Measurements from ENCODE around the gene PCGF1. TPM values are rescaled to one million over a fixed set of nuclear protein-coding genes. Genes with fewer than 3 reads are reported as not detected.

PCGF1 gene
- total and polyA plus RNA-seq, 9 of the 15 experiments (the other 6 are each of a cell fraction or from before 2014, with no cell fraction given) = 20.3 to 45.7 (median 29.3) TPM

GRCh38 chr2:74502720-74503505 is 4.6 kb downstream of the PCGF1 start (continued):
- no peak for TF ChIP-seq ETS2 (tag; IDR thresholded peaks at IDR 0.05; ENCODE audit: borderline replicate concordance, poor library complexity, severe bottlenecking)
- no peak; the same call in 1 of the 2 replicates for TF ChIP-seq GATAD2A (IDR thresholded peaks at IDR 0.05)
- TF ChIP-seq NR4A1 (CRISPR knock-in tag; IDR thresholded peaks at IDR 0.05) = no peak
- no peak for TF ChIP-seq NR4A1 (tag; IDR thresholded peaks at IDR 0.05)
- TF ChIP-seq BCOR (IDR thresholded peaks at IDR 0.05) = peak; percentile 67
- TF ChIP-seq ZSCAN32 (CRISPR knock-in tag; IDR thresholded peaks at IDR 0.05) = no peak
- TF ChIP-seq MBD1 (CRISPR knock-in tag; IDR thresholded peaks at IDR 0.05) = no peak
- no peak for TF ChIP-seq ZNF778 (CRISPR knock-in tag; IDR thresholded peaks at IDR 0.05)
- TF ChIP-seq TGIF2 (CRISPR knock-in tag; IDR thresholded peaks at IDR 0.05) = peak; percentile 47; the same call in 1 of the 2 replicates
- TF ChIP-seq, protein P1, sequence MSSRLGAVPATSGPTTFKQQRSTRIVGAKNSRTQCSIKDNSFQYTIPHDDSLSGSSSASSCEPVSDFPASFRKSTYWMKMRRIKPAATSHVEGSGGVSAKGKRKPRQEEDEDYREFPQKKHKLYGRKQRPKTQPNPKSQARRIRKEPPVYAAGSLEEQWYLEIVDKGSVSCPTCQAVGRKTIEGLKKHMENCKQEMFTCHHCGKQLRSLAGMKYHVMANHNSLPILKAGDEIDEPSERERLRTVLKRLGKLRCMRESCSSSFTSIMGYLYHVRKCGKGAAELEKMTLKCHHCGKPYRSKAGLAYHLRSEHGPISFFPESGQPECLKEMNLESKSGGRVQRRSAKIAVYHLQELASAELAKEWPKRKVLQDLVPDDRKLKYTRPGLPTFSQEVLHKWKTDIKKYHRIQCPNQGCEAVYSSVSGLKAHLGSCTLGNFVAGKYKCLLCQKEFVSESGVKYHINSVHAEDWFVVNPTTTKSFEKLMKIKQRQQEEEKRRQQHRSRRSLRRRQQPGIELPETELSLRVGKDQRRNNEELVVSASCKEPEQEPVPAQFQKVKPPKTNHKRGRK (tag; IDR thresholded peaks at IDR 0.05) = no peak
- TF ChIP-seq, protein P2, sequence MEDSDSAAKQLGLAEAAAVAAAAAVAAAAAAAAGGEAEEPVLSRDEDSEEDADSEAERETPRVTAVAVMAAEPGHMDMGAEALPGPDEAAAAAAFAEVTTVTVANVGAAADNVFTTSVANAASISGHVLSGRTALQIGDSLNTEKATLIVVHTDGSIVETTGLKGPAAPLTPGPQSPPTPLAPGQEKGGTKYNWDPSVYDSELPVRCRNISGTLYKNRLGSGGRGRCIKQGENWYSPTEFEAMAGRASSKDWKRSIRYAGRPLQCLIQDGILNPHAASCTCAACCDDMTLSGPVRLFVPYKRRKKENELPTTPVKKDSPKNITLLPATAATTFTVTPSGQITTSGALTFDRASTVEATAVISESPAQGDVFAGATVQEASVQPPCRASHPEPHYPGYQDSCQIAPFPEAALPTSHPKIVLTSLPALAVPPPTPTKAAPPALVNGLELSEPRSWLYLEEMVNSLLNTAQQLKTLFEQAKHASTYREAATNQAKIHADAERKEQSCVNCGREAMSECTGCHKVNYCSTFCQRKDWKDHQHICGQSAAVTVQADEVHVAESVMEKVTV (CRISPR knock-in tag; IDR thresholded peaks at IDR 0.05) = no peak
- no peak for TF ChIP-seq FOXA1 (IDR thresholded peaks at IDR 0.05; ENCODE audit: borderline replicate concordance)
- TF ChIP-seq SP2 (IDR thresholded peaks at IDR 0.05; ENCODE audit: extremely low read depth, low read depth, low read length, poor library complexity, severe bottlenecking) = no peak
- TF ChIP-seq SRSF7 (optimal IDR thresholded peaks at IDR 0.05; ENCODE audit: low read depth, low read length) = no peak
- TF ChIP-seq PYGO2 (tag; IDR thresholded peaks at IDR 0.05) = no peak
- TF ChIP-seq ASH1L (IDR thresholded peaks at IDR 0.05; ENCODE audit: borderline replicate concordance, low read depth, partially characterized antibody) = no peak
- TF ChIP-seq, protein P3, sequence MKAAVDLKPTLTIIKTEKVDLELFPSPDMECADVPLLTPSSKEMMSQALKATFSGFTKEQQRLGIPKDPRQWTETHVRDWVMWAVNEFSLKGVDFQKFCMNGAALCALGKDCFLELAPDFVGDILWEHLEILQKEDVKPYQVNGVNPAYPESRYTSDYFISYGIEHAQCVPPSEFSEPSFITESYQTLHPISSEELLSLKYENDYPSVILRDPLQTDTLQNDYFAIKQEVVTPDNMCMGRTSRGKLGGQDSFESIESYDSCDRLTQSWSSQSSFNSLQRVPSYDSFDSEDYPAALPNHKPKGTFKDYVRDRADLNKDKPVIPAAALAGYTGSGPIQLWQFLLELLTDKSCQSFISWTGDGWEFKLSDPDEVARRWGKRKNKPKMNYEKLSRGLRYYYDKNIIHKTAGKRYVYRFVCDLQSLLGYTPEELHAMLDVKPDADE (conservative IDR thresholded peaks at IDR 0.05; ENCODE audit: control insufficient read depth, low read depth, low read length) = 0 out of 2 replicates have a peak, but pooled peaks have one; percentile 47
- no peak for TF ChIP-seq SNIP1 (IDR thresholded peaks at IDR 0.05; ENCODE audit: low read depth)
- no peak for TF ChIP-seq NFYB (IDR thresholded peaks at IDR 0.05; ENCODE audit: extremely low read depth, insufficient read length)
- 0 out of 2 replicates have a peak, but pooled peaks have one; percentile 7 for TF ChIP-seq TCF7L2 (IDR thresholded peaks at IDR 0.05; ENCODE audit: low read depth, low read length)
- TF ChIP-seq DIDO1 (tag; IDR thresholded peaks at IDR 0.05; ENCODE audit: low read depth) = no peak

Measured in K562 (cell line).